Measurements from ENCODE around the gene THAP7. TPM values are rescaled to one million over a fixed set of nuclear protein-coding genes. Genes with fewer than 3 reads are reported as not detected.

THAP7 gene
- total RNA-seq, 1 experiment from 2014 or later, result 27.7 TPM

DNA sequence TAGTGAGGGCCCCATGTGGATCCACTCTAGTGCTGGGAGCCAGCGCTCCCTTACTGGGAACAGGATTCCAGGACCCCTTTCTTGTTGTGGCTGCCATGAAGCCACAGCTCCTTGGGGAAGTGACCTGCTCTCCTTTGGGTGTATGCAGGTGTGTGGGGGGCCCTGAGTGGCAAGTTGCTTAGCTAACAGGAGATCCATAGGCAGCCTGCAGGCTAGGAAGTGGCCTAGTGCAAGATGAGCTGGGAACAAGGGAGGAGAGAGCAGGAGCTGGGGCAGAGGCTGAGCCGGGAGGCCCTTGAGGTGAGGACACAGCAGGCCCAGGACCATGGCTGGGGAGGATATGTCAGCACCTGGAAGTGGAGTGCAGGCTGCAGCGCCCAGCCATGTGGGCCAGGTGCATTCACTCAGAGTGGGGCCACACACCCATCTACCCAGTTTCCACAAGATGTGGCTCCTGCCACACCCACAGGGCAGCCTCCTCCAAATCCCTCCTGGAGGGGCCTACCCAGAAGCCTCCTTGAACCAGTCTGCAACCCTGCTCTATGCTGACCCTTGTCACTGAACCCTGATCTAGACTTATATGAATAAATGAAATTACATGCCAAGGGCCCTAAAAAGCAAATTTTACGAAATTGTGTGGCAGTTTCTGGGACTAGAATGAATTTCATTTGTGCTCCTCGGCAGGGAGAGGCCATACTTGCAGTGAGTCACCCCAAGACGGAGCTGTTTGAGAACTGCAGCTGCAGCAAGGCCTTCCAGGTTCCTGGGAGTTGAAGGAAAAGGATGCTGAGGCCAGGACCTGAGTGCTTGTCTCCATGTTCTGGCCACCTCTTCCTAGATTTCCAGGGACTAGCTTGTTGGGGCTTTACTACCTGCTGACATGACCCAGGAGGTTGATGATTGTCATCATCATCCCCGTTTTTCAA, 3.2 kb downstream of the THAP7 start:
- Histone ChIP-seq H3K27me3 (ENCODE audit: insufficient read depth, low read length) (no peaks in the 10 kb centered on the region), H3K9me3 (ENCODE audit: control insufficient read depth in 1 of 2, insufficient read depth in 1 of 2, low read depth in 1 of 2, low read length in 2 of 2) (no peaks in the 10 kb centered on the region), H3K9ac (ENCODE audit: low read length) (no peak overlapping the region), H3K27ac (ENCODE audit: low read depth, low read length) (peak overlapping the region; percentile 40), H3K4me1 (ENCODE audit: control insufficient read depth in 1 of 2, insufficient read depth in 2 of 2, low read length in 2 of 2) (peaks cover 13 to 25% of the 10 kb centered on the region in 2 experiments), H3K4me2 (ENCODE audit: low read length) (no peak overlapping the region), H3K4me3 (replicated peaks in 1 of 2; ENCODE audit: low read depth in 1 of 2, low read length in 2 of 2) (no peak overlapping the region), H3K79me2 (ENCODE audit: insufficient read depth, low read length) (peaks cover 35% of the 10 kb centered on the region), H3K9me2 (ENCODE audit: insufficient read depth) (no peaks in the 10 kb centered on the region), H2AFZ (ENCODE audit: low read depth, low read length, poor library complexity, severe bottlenecking) (no peak overlapping the region), H3K36me3 (ENCODE audit: control insufficient read depth in 1 of 2, insufficient read depth in 2 of 2, low read length in 2 of 2) (peaks cover 3 to 11% of the 10 kb centered on the region in 2 experiments; a peak in 3 of 4 replicates), H4K20me1 (ENCODE audit: insufficient read depth) (no peaks in the 10 kb centered on the region)
- CTCF ChIA-PET, result interaction anchor here (0.5 to 1.4 kb wide), 2 partner anchors 113 to 493 kb away, joined by 3 read pairs; no protein-coding TSS in a partner anchor
- ATAC-seq, result no peak
- POLR2A ChIA-PET, result interaction anchor here (0.7 kb wide), 1 partner anchor 103 kb away, joined by 4 read pairs; no protein-coding TSS in a partner anchor
- RAD21 ChIA-PET (ENCODE audit: low non-redundant PET in 1 of 2, low total read pairs in 2 of 2, uncharacterized antibody in 2 of 2, unreplicated experiment in 2 of 2), result no interaction called here
- BruUV-seq (replicated peaks), result no TSS peak
- DNase-seq (ENCODE audit: low read depth, low spot score), result no peak
- intact Hi-C loops (cut with micrococcal nuclease), result no loop called here
- TF ChIP-seq, protein P1, sequence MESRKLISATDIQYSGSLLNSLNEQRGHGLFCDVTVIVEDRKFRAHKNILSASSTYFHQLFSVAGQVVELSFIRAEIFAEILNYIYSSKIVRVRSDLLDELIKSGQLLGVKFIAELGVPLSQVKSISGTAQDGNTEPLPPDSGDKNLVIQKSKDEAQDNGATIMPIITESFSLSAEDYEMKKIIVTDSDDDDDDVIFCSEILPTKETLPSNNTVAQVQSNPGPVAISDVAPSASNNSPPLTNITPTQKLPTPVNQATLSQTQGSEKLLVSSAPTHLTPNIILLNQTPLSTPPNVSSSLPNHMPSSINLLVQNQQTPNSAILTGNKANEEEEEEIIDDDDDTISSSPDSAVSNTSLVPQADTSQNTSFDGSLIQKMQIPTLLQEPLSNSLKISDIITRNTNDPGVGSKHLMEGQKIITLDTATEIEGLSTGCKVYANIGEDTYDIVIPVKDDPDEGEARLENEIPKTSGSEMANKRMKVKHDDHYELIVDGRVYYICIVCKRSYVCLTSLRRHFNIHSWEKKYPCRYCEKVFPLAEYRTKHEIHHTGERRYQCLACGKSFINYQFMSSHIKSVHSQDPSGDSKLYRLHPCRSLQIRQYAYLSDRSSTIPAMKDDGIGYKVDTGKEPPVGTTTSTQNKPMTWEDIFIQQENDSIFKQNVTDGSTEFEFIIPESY (IDR thresholded peaks at IDR 0.05; ENCODE audit: extremely low read depth, insufficient replicate concordance, low read length), result no peak
- TF ChIP-seq POLR2AphosphoS5 (IDR thresholded peaks at IDR 0.05; ENCODE audit: low read depth, low read length) (0 out of 2 replicates have a peak, but pooled peaks have one; percentile 34), SP1 (IDR thresholded peaks at IDR 0.05; ENCODE audit: low read depth) (no peak), EZH2 (IDR thresholded peaks at IDR 0.05) (no peak), ZFX (IDR thresholded peaks at IDR 0.05) (no peak), JUND (IDR thresholded peaks at IDR 0.05) (0 out of 2 replicates have a peak, but pooled peaks have one; percentile 6), CEBPB (IDR thresholded peaks at IDR 0.05; ENCODE audit: low read depth) (no peak), CBX3 (IDR thresholded peaks at IDR 0.05; ENCODE audit: low read depth) (no peak), EZH2phosphoT487 (IDR thresholded peaks at IDR 0.05; ENCODE audit: borderline replicate concordance) (no peak), YY1 (IDR thresholded peaks at IDR 0.05; ENCODE audit: extremely low read depth, insufficient replicate concordance, low read depth, low read length) (no peak), TCF7L2 (IDR thresholded peaks at IDR 0.05; ENCODE audit: borderline replicate concordance, extremely low read depth, insufficient read depth, insufficient read length) (no peak), SIN3A (IDR thresholded peaks at IDR 0.05; ENCODE audit: low read depth) (no peak), POLR2A (IDR thresholded peaks at IDR 0.05; ENCODE audit: borderline replicate concordance, extremely low read depth, insufficient read depth, insufficient read length) (peak; percentile 53), ZNF274 (IDR thresholded peaks at IDR 0.05; ENCODE audit: low read depth, low read length) (no peak), SRF (IDR thresholded peaks at IDR 0.05; ENCODE audit: low read depth) (no peak)
- TF ChIP-seq, protein P2, sequence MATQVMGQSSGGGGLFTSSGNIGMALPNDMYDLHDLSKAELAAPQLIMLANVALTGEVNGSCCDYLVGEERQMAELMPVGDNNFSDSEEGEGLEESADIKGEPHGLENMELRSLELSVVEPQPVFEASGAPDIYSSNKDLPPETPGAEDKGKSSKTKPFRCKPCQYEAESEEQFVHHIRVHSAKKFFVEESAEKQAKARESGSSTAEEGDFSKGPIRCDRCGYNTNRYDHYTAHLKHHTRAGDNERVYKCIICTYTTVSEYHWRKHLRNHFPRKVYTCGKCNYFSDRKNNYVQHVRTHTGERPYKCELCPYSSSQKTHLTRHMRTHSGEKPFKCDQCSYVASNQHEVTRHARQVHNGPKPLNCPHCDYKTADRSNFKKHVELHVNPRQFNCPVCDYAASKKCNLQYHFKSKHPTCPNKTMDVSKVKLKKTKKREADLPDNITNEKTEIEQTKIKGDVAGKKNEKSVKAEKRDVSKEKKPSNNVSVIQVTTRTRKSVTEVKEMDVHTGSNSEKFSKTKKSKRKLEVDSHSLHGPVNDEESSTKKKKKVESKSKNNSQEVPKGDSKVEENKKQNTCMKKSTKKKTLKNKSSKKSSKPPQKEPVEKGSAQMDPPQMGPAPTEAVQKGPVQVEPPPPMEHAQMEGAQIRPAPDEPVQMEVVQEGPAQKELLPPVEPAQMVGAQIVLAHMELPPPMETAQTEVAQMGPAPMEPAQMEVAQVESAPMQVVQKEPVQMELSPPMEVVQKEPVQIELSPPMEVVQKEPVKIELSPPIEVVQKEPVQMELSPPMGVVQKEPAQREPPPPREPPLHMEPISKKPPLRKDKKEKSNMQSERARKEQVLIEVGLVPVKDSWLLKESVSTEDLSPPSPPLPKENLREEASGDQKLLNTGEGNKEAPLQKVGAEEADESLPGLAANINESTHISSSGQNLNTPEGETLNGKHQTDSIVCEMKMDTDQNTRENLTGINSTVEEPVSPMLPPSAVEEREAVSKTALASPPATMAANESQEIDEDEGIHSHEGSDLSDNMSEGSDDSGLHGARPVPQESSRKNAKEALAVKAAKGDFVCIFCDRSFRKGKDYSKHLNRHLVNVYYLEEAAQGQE (IDR thresholded peaks at IDR 0.05; ENCODE audit: low read depth), result no peak
- TF ChIP-seq, protein P3, sequence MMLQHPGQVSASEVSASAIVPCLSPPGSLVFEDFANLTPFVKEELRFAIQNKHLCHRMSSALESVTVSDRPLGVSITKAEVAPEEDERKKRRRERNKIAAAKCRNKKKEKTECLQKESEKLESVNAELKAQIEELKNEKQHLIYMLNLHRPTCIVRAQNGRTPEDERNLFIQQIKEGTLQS (IDR thresholded peaks at IDR 0.05), result no peak

Measured in HCT116 (cell line).